Kidney (tissue), 22 donors: ENCODE data around the gene ZBED3. TPM values are rescaled to one million over a fixed set of nuclear protein-coding genes. Genes with fewer than 3 reads are reported as not detected.
A peak's percentile ranks its signal among the peaks of the same experiment; 100 is the strongest.

Experiments
- DNase-seq, 5 donors: peaks; one replicate each; pipeline ENCODE4 v3.0.0-alpha.2; 2013 to 2020
- FAIRE-seq: peaks from 2 replicates; lab custom pipeline; 2012; peaks lifted over from hg19 to GRCh38; lab: Jason Lieb, UNC
- H3K27ac ChIP-seq, 2 donors: one replicate each; pipeline ENCODE4 v1.7.0; 2013; ENCODE audit warnings: low read depth in 2 of 2, low read length in 2 of 2, inconsistent platforms in 1 of 2
- H3K27me3 ChIP-seq: one replicate; pipeline ENCODE4 v1.7.1; 2013; ENCODE audit warnings: low read length, inconsistent platforms; ENCODE audit not compliant: control insufficient read depth, insufficient read depth
- H3K36me3 ChIP-seq, 3 donors: one replicate each; pipeline versions ENCODE4 v1.7.0 to v1.7.1; 2013; ENCODE audit warnings: low read length in 3 of 3, control low read depth in 1 of 3, inconsistent platforms in 1 of 3; ENCODE audit not compliant: insufficient read depth in 3 of 3, control insufficient read depth in 2 of 3
- H3K4me1 ChIP-seq, 3 donors: one replicate each; pipeline versions ENCODE4 v1.7.0 to v1.7.1; 2013; ENCODE audit warnings: low read length in 3 of 3, inconsistent platforms in 1 of 3, low read depth in 1 of 3; ENCODE audit not compliant: control insufficient read depth in 2 of 3, insufficient read depth in 2 of 3
- H3K4me3 ChIP-seq, 3 donors: one replicate each; pipeline versions ENCODE4 v1.7.0 to v1.8.1; 2013; ENCODE audit warnings: low read length in 3 of 3, control low read depth in 1 of 3, inconsistent platforms in 1 of 3
- H3K9ac ChIP-seq, 3 donors: one replicate each; pipeline versions ENCODE4 v1.7.0 to v1.7.1; 2013; ENCODE audit warnings: low read length in 3 of 3, control low read depth in 1 of 3, inconsistent platforms in 1 of 3
- H3K9me3 ChIP-seq, 3 donors: one replicate each; pipeline versions ENCODE4 v1.7.0 to v1.7.1; 2013; ENCODE audit warnings: low read length in 3 of 3, control low read depth in 1 of 3, inconsistent platforms in 1 of 3; ENCODE audit not compliant: control insufficient read depth in 2 of 3, insufficient read depth in 1 of 3
- intact Hi-C: fragments of 100-400 bp; cut with DNase I; formaldehyde crosslinking; loops from one replicate; pipeline ENCODE4 v1.11.1; 2022
- long read RNA-seq, 10 donors: library from polyadenylated mRNA in 1 of 10; unstranded in 1 of 10; transcript quantifications; one replicate each; pipeline ENCODE4 v2.0.0 and lab custom pipeline, GENCODE V29; 2021 to 2026
- polyA plus RNA-seq: library from polyadenylated mRNA; stranded (reverse); fragments of 350-450 nt; fragmentation: Illumina TruSeq; extraction: RNeasy Lipid Tissue Mini Kit (QIAGEN cat#74804); gene quantifications from one replicate; pipeline ENCODE4 v1.2.3, GENCODE V29; 2014; ENCODE audit warnings: low read depth, low replicate concordance; ENCODE audit not compliant: insufficient read depth
- total RNA-seq: library from RNA; stranded (reverse); fragmentation: NEBNext Ultra II Directional; extraction: Animal tissue kit (Norgen Biotek cat#: 25700); gene quantifications from one replicate; pipeline ENCODE4 v1.2.1, GENCODE V29; 2021
- TF ChIP-seq, protein P1 (sequence below): IDR thresholded peaks from 3 replicates; pipeline ENCODE4 v1.5.1; 2012; ENCODE audit warnings: mild to moderate bottlenecking, moderate library complexity, borderline replicate concordance; ENCODE audit not compliant: insufficient read depth; ENCODE audit errors: extremely low read depth
- donor health status: control.
- donor health status: control.
- donor health status: control.
- donor health status: control.
- donor health status: control.
- donor health status: DM: yes; HTN: yes; CAD: no.
- donor health status: Normal renal cell carcinoma (clear cell type).

The ZBED3 gene
- total RNA-seq, result 20.7 TPM
- 8.9 TPM for polyA plus RNA-seq
- long read RNA-seq, donor 1, full-length matches to known transcripts, result 11 of 11 reads
- long read RNA-seq, donor 1, partial matches to known transcripts, result 0 of 11 reads
- long read RNA-seq, donor 1, other reads (novel, unspliced or antisense), result 0 of 11 reads
- long read RNA-seq, donor 2, full-length matches to known transcripts, result 8 of 8 reads
- long read RNA-seq, donor 2, partial matches to known transcripts, result 0 of 8 reads
- long read RNA-seq, donor 2, other reads (novel, unspliced or antisense), result 0 of 8 reads
- long read RNA-seq, donor 3, full-length matches to known transcripts, result 8 of 8 reads
- long read RNA-seq, donor 3, partial matches to known transcripts, result 0 of 8 reads
- long read RNA-seq, donor 3, other reads (novel, unspliced or antisense), result 0 of 8 reads
- long read RNA-seq, donor 4, full-length matches to known transcripts, result 6 of 6 reads
- long read RNA-seq, donor 4, partial matches to known transcripts, result 0 of 6 reads
- long read RNA-seq, donor 4, other reads (novel, unspliced or antisense), result 0 of 6 reads
- long read RNA-seq, donor 5, result 0 reads
- long read RNA-seq, donor 6, full-length matches to known transcripts, result 2 of 2 reads
- long read RNA-seq, donor 6, partial matches to known transcripts, result 0 of 2 reads
- long read RNA-seq, donor 6, other reads (novel, unspliced or antisense), result 0 of 2 reads
- long read RNA-seq, donor 7, full-length matches to known transcripts, result 33 of 39 reads
- long read RNA-seq, donor 7, partial matches to known transcripts, result 2 of 39 reads
- long read RNA-seq, donor 7, other reads (novel, unspliced or antisense), result 4 of 39 reads
- long read RNA-seq, donor 8, full-length matches to known transcripts, result 18 of 18 reads
- long read RNA-seq, donor 8, partial matches to known transcripts, result 0 of 18 reads
- long read RNA-seq, donor 8, other reads (novel, unspliced or antisense), result 0 of 18 reads
- long read RNA-seq, donor 9, full-length matches to known transcripts, result 9 of 9 reads
- long read RNA-seq, donor 9, partial matches to known transcripts, result 0 of 9 reads
- long read RNA-seq, donor 9, other reads (novel, unspliced or antisense), result 0 of 9 reads
- long read RNA-seq, donor 10, full-length matches to known transcripts, result 13 of 13 reads
- long read RNA-seq, donor 10, partial matches to known transcripts, result 0 of 13 reads
- long read RNA-seq, donor 10, other reads (novel, unspliced or antisense), result 0 of 13 reads

DNA sequence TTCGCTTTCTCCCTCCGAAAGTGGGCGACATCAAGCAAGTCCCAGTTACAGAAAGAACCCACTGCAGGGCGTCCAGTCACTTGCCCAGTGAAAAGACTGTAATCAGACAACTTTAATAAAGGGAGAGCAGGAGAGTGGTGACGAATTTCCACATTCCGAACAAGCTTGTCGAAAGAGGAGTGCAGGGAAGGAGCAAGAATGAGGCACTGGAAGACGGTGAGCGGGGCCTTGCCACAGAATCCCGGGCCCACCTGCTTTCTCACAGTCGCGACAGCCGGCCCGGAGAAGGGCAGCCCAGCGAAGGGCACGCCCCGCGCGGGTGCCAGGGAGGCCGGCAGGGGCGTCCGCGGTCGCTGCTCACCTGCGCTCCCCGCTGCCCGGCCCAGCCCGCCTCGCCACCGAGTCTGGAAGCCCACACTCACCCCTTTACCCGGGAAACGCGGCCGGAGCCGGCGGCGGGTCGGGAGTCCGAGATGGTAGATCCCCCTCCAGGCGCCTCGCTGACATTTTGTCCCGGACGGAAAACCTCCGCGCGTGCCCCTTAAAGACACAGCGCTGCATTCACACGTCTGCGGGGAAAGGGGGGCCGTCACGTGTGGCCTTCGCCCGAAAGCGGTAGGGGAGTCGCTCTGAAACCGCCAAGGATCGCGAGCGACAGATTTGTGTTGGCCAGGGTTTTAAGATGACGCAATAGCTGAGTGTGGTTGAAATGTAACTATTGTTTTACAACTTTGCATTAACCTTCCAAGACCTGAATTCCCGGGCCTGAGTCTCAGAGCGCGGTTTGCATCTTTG, at the start of gene ZBED3:
ZBED3 (minus strand) TSS at position 597 of the 795 bp plus-strand sequence. CDS start 9,407 bp downstream, outside the sequence.
- TF ChIP-seq, protein P1, sequence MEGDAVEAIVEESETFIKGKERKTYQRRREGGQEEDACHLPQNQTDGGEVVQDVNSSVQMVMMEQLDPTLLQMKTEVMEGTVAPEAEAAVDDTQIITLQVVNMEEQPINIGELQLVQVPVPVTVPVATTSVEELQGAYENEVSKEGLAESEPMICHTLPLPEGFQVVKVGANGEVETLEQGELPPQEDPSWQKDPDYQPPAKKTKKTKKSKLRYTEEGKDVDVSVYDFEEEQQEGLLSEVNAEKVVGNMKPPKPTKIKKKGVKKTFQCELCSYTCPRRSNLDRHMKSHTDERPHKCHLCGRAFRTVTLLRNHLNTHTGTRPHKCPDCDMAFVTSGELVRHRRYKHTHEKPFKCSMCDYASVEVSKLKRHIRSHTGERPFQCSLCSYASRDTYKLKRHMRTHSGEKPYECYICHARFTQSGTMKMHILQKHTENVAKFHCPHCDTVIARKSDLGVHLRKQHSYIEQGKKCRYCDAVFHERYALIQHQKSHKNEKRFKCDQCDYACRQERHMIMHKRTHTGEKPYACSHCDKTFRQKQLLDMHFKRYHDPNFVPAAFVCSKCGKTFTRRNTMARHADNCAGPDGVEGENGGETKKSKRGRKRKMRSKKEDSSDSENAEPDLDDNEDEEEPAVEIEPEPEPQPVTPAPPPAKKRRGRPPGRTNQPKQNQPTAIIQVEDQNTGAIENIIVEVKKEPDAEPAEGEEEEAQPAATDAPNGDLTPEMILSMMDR, result no peak
- peak within 1 kb of the TSS; percentile 95 to 99 (median 96) for H3K9ac ChIP-seq
- peak within 1 kb of the TSS; percentile 85 to 99 (median 97) for H3K4me3 ChIP-seq
- H3K9me3 ChIP-seq, result no peaks in the 10 kb centered on the region
- peaks cover 6 to 10% (median 7%) of the 10 kb centered on the region in 3 donors for H3K4me1 ChIP-seq
- FAIRE-seq (no peak), DNase-seq (peak; percentile 90 to 97 (median 93))
- intact Hi-C loops, result no loop called here
- H3K27ac ChIP-seq, result peak within 1 kb of the TSS; percentile 96
- H3K27me3 ChIP-seq, result no peaks in the 10 kb centered on the region
- peaks cover 0 to 4% (median 3%) of the 10 kb centered on the region in 3 donors for H3K36me3 ChIP-seq

DNA sequence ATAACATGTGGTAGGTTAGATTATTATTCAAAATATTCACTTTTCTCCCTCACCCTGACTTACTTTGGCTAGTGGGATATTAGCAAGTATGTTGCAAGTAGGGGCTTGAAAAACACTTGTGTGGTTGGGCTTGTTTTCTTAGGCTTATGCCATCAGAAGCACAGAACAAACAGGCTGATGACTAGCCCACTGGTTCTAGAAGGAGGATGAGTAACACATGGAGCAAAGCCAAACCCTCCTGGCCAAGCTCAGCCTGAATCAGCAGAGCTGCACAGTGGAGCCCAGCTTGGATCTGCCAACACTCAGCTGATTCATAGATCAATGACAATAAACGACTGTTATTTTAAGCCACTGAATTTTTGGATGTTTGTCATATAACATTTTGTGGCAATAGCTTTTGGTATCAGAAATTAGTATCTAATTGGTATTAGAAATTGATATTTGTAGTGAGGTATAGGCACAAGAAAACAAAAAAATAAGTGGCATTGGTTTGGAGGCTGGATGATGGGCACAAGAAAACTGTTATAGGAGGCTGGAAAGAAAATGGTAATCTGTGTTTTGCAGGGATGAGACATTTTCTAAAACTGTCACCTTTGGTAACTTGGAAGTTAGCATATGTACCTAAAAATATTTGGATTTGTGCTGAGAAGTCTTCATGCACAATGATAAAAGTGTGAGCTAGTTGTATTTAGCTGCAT, 46.1 kb upstream of the ZBED3 start:
- Histone ChIP-seq H3K36me3 (no peaks in the 10 kb centered on the region), H3K9me3 (no peaks in the 10 kb centered on the region), H3K9ac (no peak overlapping the region), H3K4me3 (no peak overlapping the region), H3K27ac (no peak overlapping the region), H3K27me3 (no peaks in the 10 kb centered on the region), H3K4me1 (no peaks in the 10 kb centered on the region)
- intact Hi-C loops, result no loop called here
- TF ChIP-seq, protein P1, result no peak
- DNase-seq (peak in 1 of 5 donors; percentile 66), FAIRE-seq (no peak)

GRCh38 chr5:77131361-77131760, 44.3 kb upstream of the ZBED3 start:
- FAIRE-seq (no peak), DNase-seq (no peak)
- Histone ChIP-seq H3K9me3 (no peaks in the 10 kb centered on the region), H3K36me3 (no peaks in the 10 kb centered on the region), H3K27ac (no peak overlapping the region), H3K27me3 (no peaks in the 10 kb centered on the region), H3K9ac (no peak overlapping the region), H3K4me1 (no peaks in the 10 kb centered on the region), H3K4me3 (no peak overlapping the region)
- TF ChIP-seq, protein P1, result no peak
- intact Hi-C loops, result no loop called here
